Measurements from ENCODE around the gene AKAP8L. TPM values are rescaled to one million over a fixed set of nuclear protein-coding genes. Genes with fewer than 3 reads are reported as not detected.

Gene AKAP8L
- total RNA-seq, 1 experiment from 2014 or later, result 106 TPM

DNA sequence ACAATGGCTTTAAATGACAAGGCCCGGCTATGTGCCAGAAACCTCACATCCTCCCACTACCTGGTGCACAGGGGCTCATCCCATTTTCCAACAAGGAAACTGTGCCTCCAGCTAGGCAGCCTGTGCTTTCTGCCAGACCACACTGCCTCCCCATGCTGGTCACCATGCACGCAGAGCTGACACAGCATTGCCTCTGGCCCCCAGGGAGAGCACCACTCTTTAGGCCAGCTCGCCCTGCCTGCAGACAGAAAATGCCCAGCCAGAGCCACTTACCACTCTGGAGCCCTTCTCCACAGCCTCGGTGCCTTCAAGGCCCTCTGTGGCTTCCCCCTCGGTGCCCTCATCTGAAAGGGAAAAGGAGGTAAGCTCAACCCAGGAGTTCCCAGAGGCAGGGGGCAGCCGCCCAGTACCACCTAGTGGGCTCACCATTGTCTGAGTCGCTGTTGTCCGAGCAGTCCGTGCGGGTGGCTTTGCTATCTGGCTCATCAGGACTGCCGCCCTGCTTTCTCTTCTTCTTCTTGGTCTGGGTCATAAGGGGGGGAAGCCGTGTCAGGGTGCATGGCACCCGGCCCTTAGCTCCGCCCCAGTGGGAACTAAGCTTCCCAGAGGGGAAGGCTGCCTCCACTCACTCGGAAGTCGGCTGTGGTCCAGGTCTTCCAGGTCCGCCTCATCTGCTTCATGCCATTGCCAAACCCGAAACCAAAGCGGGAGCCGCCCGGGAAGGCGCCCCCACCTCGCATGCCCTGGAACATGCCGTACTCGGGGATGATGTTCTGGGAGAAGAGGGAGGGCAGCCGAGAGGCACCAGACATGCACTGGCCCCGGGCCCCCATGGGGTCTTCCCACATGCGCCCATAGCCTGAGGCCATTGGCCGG is 18.0 kb downstream of the AKAP8L start:
- intact Hi-C loops (cut with micrococcal nuclease), result no loop called here
- H3K27ac ChIP-seq (ENCODE audit: low read depth, low read length), result no peak overlapping the region
- no peaks in the 10 kb centered on the region for H3K9me3 ChIP-seq (ENCODE audit: control insufficient read depth in 1 of 2, insufficient read depth in 1 of 2, low read depth in 1 of 2, low read length in 2 of 2)
- H3K9ac ChIP-seq (ENCODE audit: low read length), result no peak overlapping the region
- RAD21 ChIA-PET (ENCODE audit: low non-redundant PET in 1 of 2, low total read pairs in 2 of 2, uncharacterized antibody in 2 of 2, unreplicated experiment in 2 of 2), result no interaction called here
- ATAC-seq (no peak), DNase-seq (ENCODE audit: low read depth, low spot score) (no peak)
- no peaks in the 10 kb centered on the region for H3K9me2 ChIP-seq (ENCODE audit: insufficient read depth)
- peaks cover 66% of the 10 kb centered on the region for H3K79me2 ChIP-seq (ENCODE audit: insufficient read depth, low read length)
- H4K20me1 ChIP-seq (ENCODE audit: insufficient read depth), result peaks cover 7% of the 10 kb centered on the region; the same call in 1 of the 2 replicates
- no peak for TF ChIP-seq SP1 (IDR thresholded peaks at IDR 0.05; ENCODE audit: low read depth)
- TF ChIP-seq EZH2 (IDR thresholded peaks at IDR 0.05), result no peak
- no peak overlapping the region for H3K4me2 ChIP-seq (ENCODE audit: low read length)
- BruUV-seq (replicated peaks), result TSS peak; percentile 28
- CTCF ChIA-PET, result no interaction called here
- no peaks in the 10 kb centered on the region for H3K27me3 ChIP-seq (ENCODE audit: insufficient read depth, low read length)
- POLR2A ChIA-PET, result no interaction called here
- H2AFZ ChIP-seq (ENCODE audit: low read depth, low read length, poor library complexity, severe bottlenecking), result no peak overlapping the region
- H3K36me3 ChIP-seq (ENCODE audit: control insufficient read depth in 1 of 2, insufficient read depth in 2 of 2, low read length in 2 of 2), result peaks cover 29 to 38% of the 10 kb centered on the region in 2 experiments; a peak in 3 of 4 replicates
- no peak overlapping the region for H3K4me3 ChIP-seq (replicated peaks in 1 of 2; ENCODE audit: low read depth in 1 of 2, low read length in 2 of 2)
- H3K4me1 ChIP-seq (ENCODE audit: control insufficient read depth in 1 of 2, insufficient read depth in 2 of 2, low read length in 2 of 2), result no peaks in the 10 kb centered on the region

DNA sequence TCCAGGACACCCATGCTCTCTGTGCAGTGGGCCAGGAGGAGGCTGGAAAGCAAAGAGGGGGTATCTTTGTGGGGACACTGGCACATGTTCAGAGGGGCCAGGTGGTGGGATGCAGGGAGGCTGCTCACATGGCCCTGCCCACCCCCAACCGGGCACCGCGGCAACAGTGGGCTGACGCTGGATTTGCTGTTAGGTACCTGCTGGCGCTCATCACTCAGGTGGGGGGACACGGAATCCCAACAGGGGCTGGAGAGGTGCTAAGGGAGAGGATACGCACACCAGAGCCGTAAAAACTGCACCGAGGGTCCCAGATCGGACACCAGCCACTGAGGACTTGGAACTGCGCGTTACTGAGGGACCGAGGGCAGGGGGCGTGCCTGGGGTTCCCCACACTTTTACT is 19.2 kb downstream of the AKAP8L start:
- TF ChIP-seq ELF1 (IDR thresholded peaks at IDR 0.05; ENCODE audit: borderline replicate concordance, low read depth) (no peak), POLR2A (IDR thresholded peaks at IDR 0.05; ENCODE audit: borderline replicate concordance, extremely low read depth, insufficient read depth, insufficient read length) (no peak), EZH2 (IDR thresholded peaks at IDR 0.05) (no peak), FOSL1 (IDR thresholded peaks at IDR 0.05; ENCODE audit: low read depth) (no peak)
- RAD21 ChIA-PET (ENCODE audit: low non-redundant PET in 1 of 2, low total read pairs in 2 of 2, uncharacterized antibody in 2 of 2, unreplicated experiment in 2 of 2), result interaction anchor here in 1 of 2 experiments (0.7 kb wide), 1 partner anchor 22 kb away, joined by 3 read pairs; no protein-coding TSS in a partner anchor
- Histone ChIP-seq H3K4me1 (ENCODE audit: control insufficient read depth in 1 of 2, insufficient read depth in 2 of 2, low read length in 2 of 2) (no peaks in the 10 kb centered on the region), H3K4me2 (ENCODE audit: low read length) (no peak overlapping the region), H3K9ac (ENCODE audit: low read length) (no peak overlapping the region), H3K27ac (ENCODE audit: low read depth, low read length) (no peak overlapping the region), H3K36me3 (ENCODE audit: control insufficient read depth in 1 of 2, insufficient read depth in 2 of 2, low read length in 2 of 2) (peaks cover 29 to 38% of the 10 kb centered on the region in 2 experiments; a peak in 3 of 4 replicates), H3K79me2 (ENCODE audit: insufficient read depth, low read length) (peaks cover 56% of the 10 kb centered on the region), H3K27me3 (ENCODE audit: insufficient read depth, low read length) (no peaks in the 10 kb centered on the region), H4K20me1 (ENCODE audit: insufficient read depth) (peaks cover 4% of the 10 kb centered on the region; the same call in 1 of the 2 replicates), H3K4me3 (replicated peaks in 1 of 2; ENCODE audit: low read depth in 1 of 2, low read length in 2 of 2) (no peak overlapping the region), H3K9me2 (ENCODE audit: insufficient read depth) (no peaks in the 10 kb centered on the region), H3K9me3 (ENCODE audit: control insufficient read depth in 1 of 2, insufficient read depth in 1 of 2, low read depth in 1 of 2, low read length in 2 of 2) (no peaks in the 10 kb centered on the region), H2AFZ (ENCODE audit: low read depth, low read length, poor library complexity, severe bottlenecking) (no peak overlapping the region)
- CTCF ChIA-PET, result no interaction called here
- no TSS peak for BruUV-seq (replicated peaks)
- POLR2A ChIA-PET, result no interaction called here
- no peak for ATAC-seq
- no peak for DNase-seq (ENCODE audit: low read depth, low spot score)
- intact Hi-C loops (cut with micrococcal nuclease), result no loop called here

Measured in HCT116 (cell line).